Esophagus squamous epithelium (tissue), 4 donors: Measurements from ENCODE around the gene SLC44A3.

Experiments
- POLR2A ChIP-seq, 4 donors: fragments of 450-650 bp; IDR thresholded peaks; one replicate each; pipeline ENCODE4 v1.6.1; 2017; ENCODE audit warnings: antibody characterized with exemption in 4 of 4, mild to moderate bottlenecking in 4 of 4, moderate library complexity in 3 of 4
- TF ChIP-seq, protein P1 (sequence below), 6 experiments: fragments of 450-650 bp in 4 of 6; fragments of 200-600 bp in 2 of 6; sonication (generic) in 2 of 6; IDR thresholded peaks; one replicate each; pipeline ENCODE4 v1.5.1; 2016 to 2019; ENCODE audit warnings: antibody characterized with exemption in 6 of 6, mild to moderate bottlenecking in 4 of 6, moderate library complexity in 4 of 6

DNA sequence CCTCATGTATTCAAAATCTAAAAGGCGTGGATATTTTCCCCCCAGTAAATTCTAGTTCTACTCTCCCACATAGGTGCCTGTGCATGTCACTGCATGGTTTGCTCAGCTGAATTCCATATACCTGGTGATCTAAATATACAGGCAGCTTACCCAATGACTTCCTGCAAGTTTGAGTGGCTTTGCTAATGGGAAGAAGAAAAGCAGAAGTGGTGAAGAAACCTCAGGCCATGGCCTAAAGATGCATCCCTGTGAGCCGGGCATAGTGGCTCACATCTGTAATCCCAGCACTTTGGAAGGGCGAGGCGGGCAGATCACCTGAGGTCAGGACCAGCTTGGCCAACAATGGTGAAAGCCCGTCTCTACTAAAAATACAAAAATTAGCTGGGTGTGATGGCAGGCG, 11.5 kb downstream of the SLC44A3 start:
- TF ChIP-seq, protein P1, sequence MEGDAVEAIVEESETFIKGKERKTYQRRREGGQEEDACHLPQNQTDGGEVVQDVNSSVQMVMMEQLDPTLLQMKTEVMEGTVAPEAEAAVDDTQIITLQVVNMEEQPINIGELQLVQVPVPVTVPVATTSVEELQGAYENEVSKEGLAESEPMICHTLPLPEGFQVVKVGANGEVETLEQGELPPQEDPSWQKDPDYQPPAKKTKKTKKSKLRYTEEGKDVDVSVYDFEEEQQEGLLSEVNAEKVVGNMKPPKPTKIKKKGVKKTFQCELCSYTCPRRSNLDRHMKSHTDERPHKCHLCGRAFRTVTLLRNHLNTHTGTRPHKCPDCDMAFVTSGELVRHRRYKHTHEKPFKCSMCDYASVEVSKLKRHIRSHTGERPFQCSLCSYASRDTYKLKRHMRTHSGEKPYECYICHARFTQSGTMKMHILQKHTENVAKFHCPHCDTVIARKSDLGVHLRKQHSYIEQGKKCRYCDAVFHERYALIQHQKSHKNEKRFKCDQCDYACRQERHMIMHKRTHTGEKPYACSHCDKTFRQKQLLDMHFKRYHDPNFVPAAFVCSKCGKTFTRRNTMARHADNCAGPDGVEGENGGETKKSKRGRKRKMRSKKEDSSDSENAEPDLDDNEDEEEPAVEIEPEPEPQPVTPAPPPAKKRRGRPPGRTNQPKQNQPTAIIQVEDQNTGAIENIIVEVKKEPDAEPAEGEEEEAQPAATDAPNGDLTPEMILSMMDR (IDR thresholded peaks at IDR 0.05) = no peak
- TF ChIP-seq POLR2A (IDR thresholded peaks at IDR 0.05) = no peak
